Mesothelial cell of epicardium (in vitro differentiated cells): ENCODE results near the gene EGFL8. TPM values are rescaled to one million over a fixed set of nuclear protein-coding genes. Genes with fewer than 3 reads are reported as not detected.

Source experiments
- DNase-seq, 2 experiments: peaks; one replicate each; pipeline ENCODE4 v3.0.0; 2021; ENCODE audit warnings: low spot score in 2 of 2; ENCODE audit not compliant: unreplicated experiment in 2 of 2
- H3K27ac Mint-ChIP-seq: 2 replicates; pipeline ENCODE4 v1.8.0; 2021; ENCODE audit warnings: mixed read lengths
- H3K27me3 Mint-ChIP-seq: 2 replicates; pipeline ENCODE4 v1.8.0; 2021; ENCODE audit warnings: low read depth, mixed read lengths
- H3K36me3 Mint-ChIP-seq: 2 replicates; pipeline ENCODE4 v1.8.0; 2021; ENCODE audit warnings: mixed read lengths
- H3K4me1 Mint-ChIP-seq: 2 replicates; pipeline ENCODE4 v1.8.0; 2021; ENCODE audit warnings: mixed read lengths
- H3K4me3 Mint-ChIP-seq: 2 replicates; pipeline ENCODE4 v1.8.0; 2021; ENCODE audit warnings: mild to moderate bottlenecking, moderate library complexity, mixed read lengths
- H3K9me3 Mint-ChIP-seq: 2 replicates; pipeline ENCODE4 v1.8.0; 2021; ENCODE audit warnings: mixed read lengths
- total RNA-seq: library from RNA; stranded (reverse); gene quantifications from 3 replicates; pipeline ENCODE4 v1.2.1, GENCODE V29; 2021
- TF ChIP-seq, protein P1 (sequence below): fragments of 200-600 bp; sonication (generic); IDR thresholded peaks from one replicate; pipeline ENCODE4 v1.5.0; 2021; ENCODE audit warnings: antibody characterized with exemption; ENCODE audit not compliant: unreplicated experiment

The EGFL8 gene
- total RNA-seq, 1 donor from 2014 or later: 48.3 TPM

DNA sequence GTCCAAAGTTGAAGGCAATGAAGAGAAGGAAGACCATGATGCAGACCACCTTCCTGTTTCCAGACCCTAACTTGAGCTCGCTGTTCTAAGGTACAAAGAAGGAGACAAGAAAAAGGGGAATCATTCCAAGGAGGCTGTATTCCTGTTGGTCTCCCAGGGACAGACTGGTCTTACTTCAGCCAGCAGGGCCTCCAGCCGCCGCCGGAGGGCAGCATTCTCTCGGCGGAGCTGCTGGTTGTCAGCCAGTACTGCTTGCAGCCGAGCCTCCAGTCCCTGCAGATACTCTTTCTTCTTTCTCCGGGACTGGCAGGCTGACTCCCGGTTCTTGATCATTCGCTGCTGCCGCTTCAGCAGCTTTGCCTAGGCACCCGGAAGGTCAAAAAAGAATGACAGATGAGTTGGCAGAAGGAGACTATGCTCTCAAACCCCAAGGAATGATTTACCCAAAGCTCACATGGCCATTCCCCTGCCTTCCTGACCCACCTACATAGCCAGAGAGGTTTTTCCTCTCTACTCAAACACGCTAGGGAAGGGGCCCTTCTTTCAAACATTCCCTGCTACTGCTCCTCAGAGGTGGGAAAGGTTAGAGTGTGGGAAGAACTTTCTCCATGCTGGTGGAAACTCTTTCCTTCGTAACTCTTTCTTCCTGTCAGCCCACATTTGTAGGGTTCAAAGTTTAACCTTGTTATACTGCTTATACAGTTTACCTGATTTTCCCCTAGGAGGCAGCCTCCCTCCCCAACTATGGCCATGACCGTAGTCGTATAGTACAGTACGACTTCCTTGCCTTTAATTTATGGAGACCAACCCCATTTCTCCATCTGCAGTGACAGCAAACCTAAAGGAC, 45.4 kb upstream of the EGFL8 start:
- no peaks in the 10 kb centered on the region for H3K9me3 Mint-ChIP-seq
- H3K4me3 Mint-ChIP-seq: no peak overlapping the region
- H3K36me3 Mint-ChIP-seq: peaks cover 29% of the 10 kb centered on the region
- H3K4me1 Mint-ChIP-seq: peaks cover 11% of the 10 kb centered on the region
- TF ChIP-seq, protein P1, sequence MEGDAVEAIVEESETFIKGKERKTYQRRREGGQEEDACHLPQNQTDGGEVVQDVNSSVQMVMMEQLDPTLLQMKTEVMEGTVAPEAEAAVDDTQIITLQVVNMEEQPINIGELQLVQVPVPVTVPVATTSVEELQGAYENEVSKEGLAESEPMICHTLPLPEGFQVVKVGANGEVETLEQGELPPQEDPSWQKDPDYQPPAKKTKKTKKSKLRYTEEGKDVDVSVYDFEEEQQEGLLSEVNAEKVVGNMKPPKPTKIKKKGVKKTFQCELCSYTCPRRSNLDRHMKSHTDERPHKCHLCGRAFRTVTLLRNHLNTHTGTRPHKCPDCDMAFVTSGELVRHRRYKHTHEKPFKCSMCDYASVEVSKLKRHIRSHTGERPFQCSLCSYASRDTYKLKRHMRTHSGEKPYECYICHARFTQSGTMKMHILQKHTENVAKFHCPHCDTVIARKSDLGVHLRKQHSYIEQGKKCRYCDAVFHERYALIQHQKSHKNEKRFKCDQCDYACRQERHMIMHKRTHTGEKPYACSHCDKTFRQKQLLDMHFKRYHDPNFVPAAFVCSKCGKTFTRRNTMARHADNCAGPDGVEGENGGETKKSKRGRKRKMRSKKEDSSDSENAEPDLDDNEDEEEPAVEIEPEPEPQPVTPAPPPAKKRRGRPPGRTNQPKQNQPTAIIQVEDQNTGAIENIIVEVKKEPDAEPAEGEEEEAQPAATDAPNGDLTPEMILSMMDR: peak; percentile 83
- H3K27me3 Mint-ChIP-seq: no peaks in the 10 kb centered on the region
- H3K27ac Mint-ChIP-seq: peak overlapping the region; percentile 85
- DNase-seq: peak; percentile 79 to 91

DNA sequence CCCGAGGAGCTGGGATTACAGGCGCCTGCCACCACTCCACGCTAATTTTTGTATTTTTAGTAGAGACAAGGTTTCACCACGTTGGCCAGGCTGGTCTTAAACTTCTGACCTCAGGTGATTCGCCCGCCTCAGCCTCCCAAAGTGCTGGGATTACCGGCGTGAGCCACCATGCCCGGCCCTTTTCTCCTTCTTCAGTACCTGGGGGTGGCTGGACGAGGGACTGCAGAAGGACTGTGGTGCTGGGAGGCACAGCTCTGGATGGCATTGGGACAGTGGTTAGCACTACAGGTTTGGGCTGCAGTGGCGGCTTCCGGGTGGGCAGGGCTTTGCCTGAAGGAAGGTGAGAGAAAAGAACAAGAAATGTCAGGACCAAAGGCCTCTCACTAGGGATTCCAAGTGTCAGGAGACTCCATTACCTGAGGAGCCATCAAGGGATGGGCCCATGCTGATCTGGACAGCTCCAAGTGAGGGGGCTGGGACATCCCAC, 43.8 kb upstream of the EGFL8 start:
- Mint-ChIP-seq H3K27me3 (no peaks in the 10 kb centered on the region), H3K36me3 (peaks cover 31% of the 10 kb centered on the region), H3K27ac (no peak overlapping the region), H3K4me3 (no peak overlapping the region), H3K9me3 (no peaks in the 10 kb centered on the region), H3K4me1 (peaks cover 5% of the 10 kb centered on the region)
- TF ChIP-seq, protein P1: no peak
- DNase-seq: no peak

DNA sequence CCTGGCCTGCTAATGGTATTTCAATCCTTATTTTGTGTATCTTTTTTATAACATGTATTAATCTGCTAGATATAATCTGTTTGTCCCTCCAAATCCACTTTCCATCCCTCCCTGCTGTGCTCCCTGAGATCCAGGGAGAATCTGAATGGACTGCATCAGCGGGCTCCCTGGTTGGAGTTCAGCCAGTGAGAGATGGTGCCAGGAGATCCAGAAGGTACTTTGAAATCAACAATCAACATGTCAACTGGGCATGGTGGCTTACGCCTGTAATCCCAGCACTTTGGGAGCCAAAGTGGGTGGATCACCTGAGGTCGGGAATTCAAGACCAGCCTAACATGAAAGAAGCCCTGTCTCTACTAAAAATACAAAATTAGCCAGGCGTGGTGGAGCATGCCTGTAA, 40.7 kb upstream of the EGFL8 start:
- no peak for DNase-seq
- TF ChIP-seq, protein P1: no peak
- Mint-ChIP-seq H3K27ac (no peak overlapping the region), H3K36me3 (peaks cover 27% of the 10 kb centered on the region), H3K4me1 (peaks cover 23% of the 10 kb centered on the region), H3K9me3 (no peaks in the 10 kb centered on the region), H3K4me3 (no peak overlapping the region), H3K27me3 (no peaks in the 10 kb centered on the region)

DNA sequence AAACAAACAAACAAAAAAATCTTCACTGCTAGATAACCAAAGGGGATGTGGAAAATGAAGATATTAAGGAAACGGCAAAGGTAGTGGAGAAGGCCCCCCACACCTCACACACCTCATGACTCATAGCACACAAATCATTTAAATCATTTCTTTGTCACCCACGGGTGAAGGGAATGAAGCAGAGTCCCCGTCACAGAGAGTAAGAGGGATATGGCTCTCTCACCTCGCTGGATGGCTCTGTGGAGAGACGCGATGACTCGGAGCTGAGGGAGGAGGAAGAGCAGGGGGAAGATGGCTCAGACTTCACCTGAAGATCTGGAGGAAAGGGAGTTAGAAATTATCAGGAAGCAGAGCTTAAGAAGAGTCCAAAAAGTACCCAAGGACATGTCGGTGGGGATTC, 37.5 kb upstream of the EGFL8 start:
- Mint-ChIP-seq H3K4me1 (peaks cover 30% of the 10 kb centered on the region), H3K27ac (peak overlapping the region; percentile 98), H3K36me3 (peaks cover 17% of the 10 kb centered on the region), H3K9me3 (no peaks in the 10 kb centered on the region), H3K27me3 (no peaks in the 10 kb centered on the region), H3K4me3 (peak overlapping the region; percentile 98)
- DNase-seq: no peak
- TF ChIP-seq, protein P1: no peak

DNA sequence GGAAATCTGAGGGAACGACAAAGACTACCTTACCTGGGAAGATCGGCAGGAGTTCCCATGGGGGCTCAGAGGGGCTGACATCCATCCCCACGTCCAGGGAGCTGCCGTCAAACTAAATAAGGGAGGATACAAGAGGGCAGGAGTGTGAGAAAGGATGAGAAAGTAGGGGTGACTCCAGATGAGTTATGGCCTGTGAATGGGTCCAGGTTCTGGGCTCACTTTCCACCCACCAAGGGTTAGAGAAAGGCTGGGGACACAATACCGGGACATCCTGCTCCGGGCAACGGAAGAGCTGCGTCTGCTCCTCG, 37.0 kb upstream of the EGFL8 start:
- H3K4me3 Mint-ChIP-seq: peak overlapping the region; percentile 98
- TF ChIP-seq, protein P1: no peak
- peak overlapping the region; percentile 98 for H3K27ac Mint-ChIP-seq

More for the DNA sequence above, 37.0 kb upstream of the EGFL8 start:
- Mint-ChIP-seq H3K9me3 (no peaks in the 10 kb centered on the region), H3K27me3 (no peaks in the 10 kb centered on the region), H3K36me3 (peaks cover 13% of the 10 kb centered on the region), H3K4me1 (peaks cover 30% of the 10 kb centered on the region)
- DNase-seq: no peak
